ENCODE data around the gene WNT8B. TPM values are rescaled to one million over a fixed set of nuclear protein-coding genes. Genes with fewer than 3 reads are reported as not detected.
A peak's percentile ranks its signal among the peaks of the same experiment; 100 is the strongest.

The WNT8B gene
- total and polyA plus RNA-seq, 2 of the 13 experiments (the other 11 are each of a cell fraction or from before 2014, with no cell fraction given) = 0.07 to 0.20 TPM

- peak; percentile 33 for TF ChIP-seq ASH2L (IDR thresholded peaks at IDR 0.05; ENCODE audit: insufficient read length, low read depth, low read length)
- no peak for TF ChIP-seq SCMH1 (CRISPR knock-in tag; IDR thresholded peaks at IDR 0.05; ENCODE audit: borderline replicate concordance)
- 0 out of 2 replicates have a peak, but pooled peaks have one; percentile 42 for TF ChIP-seq YEATS4 (CRISPR knock-in tag; IDR thresholded peaks at IDR 0.05; ENCODE audit: borderline replicate concordance)
- TF ChIP-seq ZNF777 (CRISPR knock-in tag; IDR thresholded peaks at IDR 0.05) = peak; percentile 36
- TF ChIP-seq, protein P1, sequence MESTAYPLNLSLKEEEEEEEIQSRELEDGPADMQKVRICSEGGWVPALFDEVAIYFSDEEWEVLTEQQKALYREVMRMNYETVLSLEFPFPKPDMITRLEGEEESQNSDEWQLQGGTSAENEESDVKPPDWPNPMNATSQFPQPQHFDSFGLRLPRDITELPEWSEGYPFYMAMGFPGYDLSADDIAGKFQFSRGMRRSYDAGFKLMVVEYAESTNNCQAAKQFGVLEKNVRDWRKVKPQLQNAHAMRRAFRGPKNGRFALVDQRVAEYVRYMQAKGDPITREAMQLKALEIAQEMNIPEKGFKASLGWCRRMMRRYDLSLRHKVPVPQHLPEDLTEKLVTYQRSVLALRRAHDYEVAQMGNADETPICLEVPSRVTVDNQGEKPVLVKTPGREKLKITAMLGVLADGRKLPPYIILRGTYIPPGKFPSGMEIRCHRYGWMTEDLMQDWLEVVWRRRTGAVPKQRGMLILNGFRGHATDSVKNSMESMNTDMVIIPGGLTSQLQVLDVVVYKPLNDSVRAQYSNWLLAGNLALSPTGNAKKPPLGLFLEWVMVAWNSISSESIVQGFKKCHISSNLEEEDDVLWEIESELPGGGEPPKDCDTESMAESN (CRISPR knock-in tag; conservative IDR thresholded peaks at IDR 0.05) = peak; percentile 28; the same call in 1 of the 2 replicates
- 0 out of 2 replicates have a peak, but pooled peaks have one; percentile 58 for TF ChIP-seq THAP7 (CRISPR knock-in tag; IDR thresholded peaks at IDR 0.05)
- TF ChIP-seq CBX2 (IDR thresholded peaks at IDR 0.05; ENCODE audit: low read depth, low read length) = no peak
- peak; percentile 74; the same call in 1 of the 2 replicates for TF ChIP-seq CBX2 (CRISPR knock-in tag; IDR thresholded peaks at IDR 0.05; ENCODE audit: low read depth)
- 0 out of 2 replicates have a peak, but pooled peaks have one; percentile 26 for TF ChIP-seq ZSCAN29 (CRISPR knock-in tag; conservative IDR thresholded peaks at IDR 0.05)
- TF ChIP-seq HNRNPL (IDR thresholded peaks at IDR 0.05; ENCODE audit: low read depth, low read length) = 0 out of 2 replicates have a peak, but pooled peaks have one; percentile 50
- 0 out of 2 replicates have a peak, but pooled peaks have one; percentile 38 for TF ChIP-seq ZNF761 (CRISPR knock-in tag; conservative IDR thresholded peaks at IDR 0.05)
- TF ChIP-seq ZNF609 (CRISPR knock-in tag; IDR thresholded peaks at IDR 0.05; ENCODE audit: borderline replicate concordance) = 0 out of 2 replicates have a peak, but pooled peaks have one; percentile 25
- TF ChIP-seq ZNF503 (CRISPR knock-in tag; IDR thresholded peaks at IDR 0.05) = 0 out of 2 replicates have a peak, but pooled peaks have one; percentile 42
These were observed 19.5 kb downstream of the WNT8B start (continued) for GRCh38 chr10:100482181-100482833.

Data from HepG2 (cell line).